Body of pancreas (tissue), 4 donors: ENCODE data around the gene PRSS33.

ENCODE experiments used
- POLR2A ChIP-seq, 3 donors: fragments of 450-650 bp; IDR thresholded peaks; one replicate each; pipeline ENCODE4 v1.6.1; 2016; ENCODE audit warnings: antibody characterized with exemption in 3 of 3, mild to moderate bottlenecking in 2 of 3
- TF ChIP-seq, protein P1 (sequence below), 7 experiments: fragments of 450-650 bp in 4 of 7; fragments of 200-600 bp in 3 of 7; sonication (generic) in 3 of 7; IDR thresholded peaks; one replicate each; pipeline ENCODE4 v1.5.1; 2016 to 2019; ENCODE audit warnings: antibody characterized with exemption in 7 of 7

DNA sequence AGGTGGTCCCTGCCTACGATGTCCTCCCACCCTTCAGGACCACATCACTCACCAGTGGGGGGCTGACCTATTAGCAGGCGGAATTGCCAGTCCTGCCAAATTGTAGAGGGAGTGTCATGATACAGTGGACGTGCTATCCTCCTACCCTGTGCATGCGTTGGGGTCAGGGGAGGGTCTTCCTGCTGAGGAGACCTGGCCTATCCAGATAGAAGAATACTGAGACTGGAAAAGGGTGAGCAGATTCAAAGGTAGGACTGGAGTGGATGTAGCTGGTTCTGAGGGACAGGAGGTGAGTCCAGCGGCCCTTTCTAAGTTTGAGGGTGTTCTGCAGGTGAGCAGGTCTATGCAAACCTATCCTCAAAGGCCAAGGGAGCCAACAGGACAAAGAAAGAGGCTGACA is 18.9 kb upstream of the PRSS33 start:
- TF ChIP-seq, protein P1, sequence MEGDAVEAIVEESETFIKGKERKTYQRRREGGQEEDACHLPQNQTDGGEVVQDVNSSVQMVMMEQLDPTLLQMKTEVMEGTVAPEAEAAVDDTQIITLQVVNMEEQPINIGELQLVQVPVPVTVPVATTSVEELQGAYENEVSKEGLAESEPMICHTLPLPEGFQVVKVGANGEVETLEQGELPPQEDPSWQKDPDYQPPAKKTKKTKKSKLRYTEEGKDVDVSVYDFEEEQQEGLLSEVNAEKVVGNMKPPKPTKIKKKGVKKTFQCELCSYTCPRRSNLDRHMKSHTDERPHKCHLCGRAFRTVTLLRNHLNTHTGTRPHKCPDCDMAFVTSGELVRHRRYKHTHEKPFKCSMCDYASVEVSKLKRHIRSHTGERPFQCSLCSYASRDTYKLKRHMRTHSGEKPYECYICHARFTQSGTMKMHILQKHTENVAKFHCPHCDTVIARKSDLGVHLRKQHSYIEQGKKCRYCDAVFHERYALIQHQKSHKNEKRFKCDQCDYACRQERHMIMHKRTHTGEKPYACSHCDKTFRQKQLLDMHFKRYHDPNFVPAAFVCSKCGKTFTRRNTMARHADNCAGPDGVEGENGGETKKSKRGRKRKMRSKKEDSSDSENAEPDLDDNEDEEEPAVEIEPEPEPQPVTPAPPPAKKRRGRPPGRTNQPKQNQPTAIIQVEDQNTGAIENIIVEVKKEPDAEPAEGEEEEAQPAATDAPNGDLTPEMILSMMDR (IDR thresholded peaks at IDR 0.05): no peak
- no peak for TF ChIP-seq POLR2A (IDR thresholded peaks at IDR 0.05)
